Measurements from ENCODE around the gene CHST3.
A peak's percentile ranks its signal among the peaks of the same experiment; 100 is the strongest.
"Not testable (repeated sequence)": the region's sequence is repeated elsewhere in the genome, so short reads cannot be mapped to it uniquely, and the experiment has no call there.

The CHST3 gene, protein sequence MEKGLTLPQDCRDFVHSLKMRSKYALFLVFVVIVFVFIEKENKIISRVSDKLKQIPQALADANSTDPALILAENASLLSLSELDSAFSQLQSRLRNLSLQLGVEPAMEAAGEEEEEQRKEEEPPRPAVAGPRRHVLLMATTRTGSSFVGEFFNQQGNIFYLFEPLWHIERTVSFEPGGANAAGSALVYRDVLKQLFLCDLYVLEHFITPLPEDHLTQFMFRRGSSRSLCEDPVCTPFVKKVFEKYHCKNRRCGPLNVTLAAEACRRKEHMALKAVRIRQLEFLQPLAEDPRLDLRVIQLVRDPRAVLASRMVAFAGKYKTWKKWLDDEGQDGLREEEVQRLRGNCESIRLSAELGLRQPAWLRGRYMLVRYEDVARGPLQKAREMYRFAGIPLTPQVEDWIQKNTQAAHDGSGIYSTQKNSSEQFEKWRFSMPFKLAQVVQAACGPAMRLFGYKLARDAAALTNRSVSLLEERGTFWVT

GRCh38 chr10:71964098-71964742, at the start of gene CHST3:
TSS of gene CHST3 (plus strand) at chr10:71964395. CDS start at chr10:72005843, 41,448 bp downstream.
- DNase-seq, result peak; percentile 56 to 92
- intact Hi-C loops (cut with DNase I; ENCODE audit: low total_unique reads), result loop anchor here (5.0 kb wide), 1 partner anchor 358 kb away; no protein-coding TSS in a partner anchor

DNA sequence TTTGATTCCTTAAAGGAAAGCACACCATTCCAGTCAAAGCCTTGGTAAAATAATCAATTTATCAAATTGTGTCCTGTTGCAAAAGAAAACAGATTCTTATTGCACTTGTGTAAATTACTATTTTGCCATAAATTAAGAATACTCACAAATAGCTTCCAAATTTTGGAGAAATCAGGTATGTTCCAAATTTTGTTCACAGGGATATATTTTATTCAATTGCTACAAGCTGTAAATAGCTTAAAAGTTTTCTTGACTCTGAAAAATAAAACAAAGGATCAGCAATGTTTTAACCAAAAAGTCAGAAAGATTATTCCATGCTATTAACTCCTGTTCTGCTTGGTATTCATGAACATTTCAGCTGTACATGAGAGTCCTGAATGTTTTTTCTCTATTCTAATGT, 47.4 kb upstream of the CHST3 start:
- no peak for DNase-seq
- Histone ChIP-seq H3K27me3 (no peaks in the 10 kb centered on the region), H3K4me1 (peaks cover 0 to 13% (median 8%) of the 10 kb centered on the region in 4 donors), H3K9me3 (no peaks in the 10 kb centered on the region), H3K36me3 (no peaks in the 10 kb centered on the region), H3K4me3 (no peak overlapping the region), H3K27ac (no peak overlapping the region)
- TF ChIP-seq, protein P1, sequence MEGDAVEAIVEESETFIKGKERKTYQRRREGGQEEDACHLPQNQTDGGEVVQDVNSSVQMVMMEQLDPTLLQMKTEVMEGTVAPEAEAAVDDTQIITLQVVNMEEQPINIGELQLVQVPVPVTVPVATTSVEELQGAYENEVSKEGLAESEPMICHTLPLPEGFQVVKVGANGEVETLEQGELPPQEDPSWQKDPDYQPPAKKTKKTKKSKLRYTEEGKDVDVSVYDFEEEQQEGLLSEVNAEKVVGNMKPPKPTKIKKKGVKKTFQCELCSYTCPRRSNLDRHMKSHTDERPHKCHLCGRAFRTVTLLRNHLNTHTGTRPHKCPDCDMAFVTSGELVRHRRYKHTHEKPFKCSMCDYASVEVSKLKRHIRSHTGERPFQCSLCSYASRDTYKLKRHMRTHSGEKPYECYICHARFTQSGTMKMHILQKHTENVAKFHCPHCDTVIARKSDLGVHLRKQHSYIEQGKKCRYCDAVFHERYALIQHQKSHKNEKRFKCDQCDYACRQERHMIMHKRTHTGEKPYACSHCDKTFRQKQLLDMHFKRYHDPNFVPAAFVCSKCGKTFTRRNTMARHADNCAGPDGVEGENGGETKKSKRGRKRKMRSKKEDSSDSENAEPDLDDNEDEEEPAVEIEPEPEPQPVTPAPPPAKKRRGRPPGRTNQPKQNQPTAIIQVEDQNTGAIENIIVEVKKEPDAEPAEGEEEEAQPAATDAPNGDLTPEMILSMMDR (IDR thresholded peaks at IDR 0.05), result no peak
- intact Hi-C loops (cut with DNase I; ENCODE audit: low total_unique reads), result no loop called here

More at GRCh38 chr10:71964098-71964742, at the start of gene CHST3:
- TF ChIP-seq, protein P1 (IDR thresholded peaks at IDR 0.05), result no peak
- H3K27ac ChIP-seq, result peak within 1 kb of the TSS; percentile 94 to 99
- peaks cover 0 to 53% (median 36%) of the 10 kb centered on the region in 4 donors for H3K4me1 ChIP-seq
- peak within 1 kb of the TSS; percentile 75 for H3K4me3 ChIP-seq
- no peaks in the 10 kb centered on the region for H3K9me3 ChIP-seq
- H3K27me3 ChIP-seq, result no peaks in the 10 kb centered on the region
- no peaks in the 10 kb centered on the region for H3K36me3 ChIP-seq

GRCh38 chr10:71918992-71919391, 45.2 kb upstream of the CHST3 start:
- DNase-seq, result no peak
- Histone ChIP-seq H3K4me1 (peaks cover 0 to 16% (median 10%) of the 10 kb centered on the region in 4 donors), H3K27me3 (no peaks in the 10 kb centered on the region), H3K9me3 (no peaks in the 10 kb centered on the region), H3K36me3 (no peaks in the 10 kb centered on the region), H3K27ac (no peak overlapping the region), H3K4me3 (no peak overlapping the region)
- intact Hi-C loops (cut with DNase I; ENCODE audit: low total_unique reads), result no loop called here
- TF ChIP-seq, protein P1 (IDR thresholded peaks at IDR 0.05), result no peak

DNA sequence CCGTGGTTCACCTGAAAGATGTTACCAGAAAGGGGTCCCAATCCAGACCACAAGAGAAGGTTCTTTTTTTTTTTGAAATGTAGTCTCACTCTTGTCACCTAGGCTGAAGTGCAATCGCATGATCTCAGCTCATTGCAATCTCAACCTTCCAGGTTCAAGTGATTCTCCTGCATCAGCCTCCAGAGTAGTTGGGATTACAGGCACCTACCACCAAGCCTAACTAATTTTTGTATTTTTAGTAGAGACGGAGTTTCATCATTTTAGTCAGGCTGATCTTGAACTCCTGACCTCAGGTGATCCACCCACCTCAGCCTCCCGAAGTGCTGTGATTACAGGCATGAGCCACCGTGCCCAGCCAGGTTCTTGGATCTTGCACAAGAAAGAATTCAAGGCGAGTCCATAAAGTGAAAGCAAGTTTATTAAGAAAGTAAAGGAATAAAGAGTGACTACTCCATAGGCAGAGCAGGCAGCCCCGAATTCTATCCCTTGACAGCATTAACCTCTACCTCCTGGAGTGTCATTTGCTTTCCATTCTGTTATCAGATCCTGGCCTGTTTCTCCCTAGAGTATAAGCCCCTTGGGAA, 44.1 kb upstream of the CHST3 start:
- H3K36me3 ChIP-seq; DNase-seq; H3K9me3 ChIP-seq; H3K27ac ChIP-seq; intact Hi-C loops (cut with DNase I; ENCODE audit: low total_unique reads); H3K27me3 ChIP-seq; H3K4me3 ChIP-seq: not testable (repeated sequence)
- peaks cover 0 to 16% (median 10%) of the 10 kb centered on the region in 4 donors for H3K4me1 ChIP-seq

GRCh38 chr10:71920540-71921323, 43.5 kb upstream of the CHST3 start:
- Histone ChIP-seq H3K9me3 (no peaks in the 10 kb centered on the region), H3K4me3 (no peak overlapping the region), H3K36me3 (no peaks in the 10 kb centered on the region), H3K27ac (no peak overlapping the region), H3K4me1 (peaks cover 0 to 16% (median 10%) of the 10 kb centered on the region in 4 donors), H3K27me3 (no peaks in the 10 kb centered on the region)
- TF ChIP-seq, protein P1 (IDR thresholded peaks at IDR 0.05), result no peak
- intact Hi-C loops (cut with DNase I; ENCODE audit: low total_unique reads), result no loop called here
- DNase-seq, result no peak

Data from tibial artery (tissue), 4 donors.